IPS-18c (cell line): ENCODE measurements around the gene OSBP.
"Not testable (repeated sequence)": the region's sequence is repeated elsewhere in the genome, so short reads cannot be mapped to it uniquely, and the experiment has no call there.

Experiments used
- H3K4me3 ChIP-seq: 2 replicates; pipeline ENCODE4 v1.7.0; 2013; ENCODE audit warnings: low read depth, mild to moderate bottlenecking, low read length, moderate library complexity; ENCODE audit not compliant: insufficient read depth
- H3K9me3 ChIP-seq: one replicate; pipeline ENCODE4 v1.6.1; 2013; ENCODE audit warnings: mild to moderate bottlenecking, low read length, moderate library complexity; ENCODE audit not compliant: control insufficient read depth, insufficient read depth

The OSBP gene

GRCh38 chr11:59545179-59546020 is 70.2 kb downstream of the OSBP start:
- no peak overlapping the region for H3K4me3 ChIP-seq
- H3K9me3 ChIP-seq = no peaks in the 10 kb centered on the region

DNA sequence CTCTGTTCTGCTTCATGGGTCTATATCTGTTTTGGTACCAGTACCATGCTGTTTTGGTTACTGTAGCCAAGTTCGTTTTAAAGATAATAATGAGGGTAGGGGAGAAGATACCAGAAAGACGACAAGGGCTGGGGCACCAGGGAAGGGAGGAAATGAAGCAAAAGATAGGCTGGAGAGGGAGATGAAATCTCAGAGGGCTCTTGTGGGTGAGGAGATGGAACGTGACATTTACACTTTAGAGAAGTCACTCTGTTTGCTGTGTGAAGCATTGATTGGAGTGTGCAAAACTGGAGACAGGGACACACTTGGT is 70.8 kb downstream of the OSBP start:
- Histone ChIP-seq H3K9me3 (no peaks in the 10 kb centered on the region), H3K4me3 (no peak overlapping the region)

DNA sequence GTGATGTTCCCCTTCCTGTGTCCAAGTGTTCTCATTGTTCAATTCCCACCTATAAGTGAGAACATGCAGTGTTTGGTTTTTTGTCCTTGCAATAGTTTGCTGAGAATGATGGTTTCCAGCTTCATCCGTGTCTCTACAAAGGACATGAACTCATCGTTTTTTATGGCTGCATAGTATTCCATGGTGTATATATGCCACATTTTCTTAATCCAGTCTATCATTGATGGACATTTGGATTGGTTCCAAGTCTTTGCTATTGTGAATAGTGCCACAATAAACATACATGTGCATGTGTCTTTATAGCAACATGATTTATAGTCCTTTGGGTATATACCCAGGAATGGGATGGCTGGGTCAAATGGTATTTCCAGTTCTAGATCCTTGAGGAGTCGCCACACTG is 71.9 kb downstream of the OSBP start:
- H3K9me3 ChIP-seq = not testable (repeated sequence)

DNA sequence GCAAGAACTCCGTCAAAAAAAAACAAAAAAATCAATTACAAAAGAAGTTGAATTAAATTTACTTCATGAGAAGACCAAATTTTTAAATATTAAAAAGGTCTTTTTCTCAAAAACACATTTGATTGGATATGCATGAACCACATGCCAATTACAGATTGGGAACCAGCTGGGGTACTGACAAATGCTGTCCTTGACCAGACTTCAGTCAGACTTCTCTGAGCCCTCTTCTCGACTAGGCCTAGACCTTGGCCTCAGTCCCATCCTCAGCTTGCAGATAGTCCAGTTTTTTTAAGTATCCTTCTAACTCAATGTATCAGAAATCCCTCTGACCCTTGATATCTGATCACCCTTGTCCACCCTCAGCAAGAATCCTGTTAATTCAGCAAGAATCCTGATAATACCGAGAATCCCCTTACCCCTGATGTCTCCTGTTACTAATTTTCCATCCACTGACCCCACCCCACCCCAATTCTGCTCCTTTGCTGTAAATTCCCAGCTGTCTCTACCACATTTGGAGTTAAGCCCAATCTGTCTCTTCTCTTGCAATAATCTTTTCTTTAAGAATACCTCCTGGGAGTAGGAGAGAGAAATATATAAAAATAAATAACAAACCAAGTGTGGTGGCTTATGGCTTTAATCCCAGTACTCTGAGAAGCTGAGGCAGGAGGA is 73.3 kb downstream of the OSBP start:
- no peaks in the 10 kb centered on the region for H3K9me3 ChIP-seq

More for the DNA sequence above, 71.9 kb downstream of the OSBP start:
- H3K4me3 ChIP-seq = not testable (repeated sequence)

DNA sequence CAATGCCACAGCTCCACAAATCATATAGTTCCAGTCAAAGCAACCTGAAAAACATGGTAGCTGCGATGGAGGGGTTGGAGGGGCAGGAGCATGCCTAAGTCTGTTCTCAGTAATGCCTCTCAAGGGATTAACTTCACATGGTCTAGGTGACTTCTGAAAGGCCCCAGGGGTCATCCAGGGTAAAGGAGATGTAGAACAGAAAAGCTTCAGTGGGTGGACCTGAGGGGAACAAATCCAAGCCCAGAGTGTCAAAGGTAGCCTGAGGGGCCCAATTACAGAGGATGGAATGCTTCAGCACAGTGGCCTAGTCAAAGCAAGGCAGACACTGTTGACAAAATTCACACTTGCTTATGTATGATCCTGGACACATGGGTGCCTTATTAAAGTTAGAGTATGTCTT is 80.9 kb downstream of the OSBP start:
- Histone ChIP-seq H3K9me3 (no peaks in the 10 kb centered on the region), H3K4me3 (no peak overlapping the region)

More for the DNA sequence above, 73.3 kb downstream of the OSBP start:
- no peak overlapping the region for H3K4me3 ChIP-seq

DNA sequence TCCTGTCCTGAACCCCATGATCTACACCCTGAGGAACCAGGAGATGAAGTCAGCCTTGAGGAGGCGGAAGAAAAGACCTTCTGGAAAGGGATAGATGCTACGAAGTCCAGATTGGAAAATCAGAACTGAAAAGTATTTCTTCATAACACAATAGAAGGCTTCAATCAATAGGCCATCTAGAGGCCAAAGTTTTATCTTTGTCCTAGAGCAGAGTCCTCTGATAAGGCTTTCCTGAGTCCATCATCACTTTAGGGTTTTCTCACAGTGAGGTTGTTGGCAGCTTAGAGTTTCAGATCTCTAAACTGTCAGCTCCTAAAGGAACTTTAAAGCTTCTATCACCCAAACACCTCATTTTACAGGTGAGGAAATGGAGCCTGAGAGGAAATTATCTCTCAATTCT is 83.0 kb downstream of the OSBP start:
- H3K4me3 ChIP-seq = no peak overlapping the region
- no peaks in the 10 kb centered on the region for H3K9me3 ChIP-seq

DNA sequence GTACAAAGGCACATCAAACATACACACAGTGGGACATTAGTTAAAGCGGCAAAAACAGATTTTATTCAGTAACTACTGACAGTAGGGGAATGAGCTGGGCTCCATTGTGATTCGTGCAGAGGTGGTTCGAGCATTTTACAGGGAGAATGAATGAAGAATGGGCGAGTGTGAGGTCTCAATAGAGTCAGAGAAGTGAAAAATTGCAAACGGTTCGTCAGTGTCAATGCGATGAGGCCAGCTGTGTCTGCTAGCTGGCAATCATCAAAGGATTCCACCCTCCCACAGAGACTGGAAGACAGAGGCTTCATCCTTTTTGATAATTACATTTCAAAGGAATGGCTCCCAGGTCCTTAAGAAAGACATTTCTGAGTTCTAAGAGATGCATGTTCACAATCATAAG is 86.9 kb downstream of the OSBP start:
- no peaks in the 10 kb centered on the region for H3K9me3 ChIP-seq
- H3K4me3 ChIP-seq = no peak overlapping the region
